NT2/D1 (cell line): ENCODE measurements around the gene FAM163B.

Experiments used
- SUZ12 ChIP-seq: IDR thresholded peaks from 2 replicates; pipeline ENCODE4 v1.6.1; 2011; ENCODE audit not compliant: insufficient read length, insufficient read depth; ENCODE audit errors: extremely low read depth
- YY1 ChIP-seq: IDR thresholded peaks from 2 replicates; pipeline ENCODE4 v1.6.1; 2011; ENCODE audit not compliant: insufficient read length, insufficient read depth
- ZNF274 ChIP-seq: IDR thresholded peaks from 2 replicates; pipeline ENCODE4 v1.6.1; 2011; ENCODE audit warnings: mild to moderate bottlenecking, low read depth, low read length

DNA sequence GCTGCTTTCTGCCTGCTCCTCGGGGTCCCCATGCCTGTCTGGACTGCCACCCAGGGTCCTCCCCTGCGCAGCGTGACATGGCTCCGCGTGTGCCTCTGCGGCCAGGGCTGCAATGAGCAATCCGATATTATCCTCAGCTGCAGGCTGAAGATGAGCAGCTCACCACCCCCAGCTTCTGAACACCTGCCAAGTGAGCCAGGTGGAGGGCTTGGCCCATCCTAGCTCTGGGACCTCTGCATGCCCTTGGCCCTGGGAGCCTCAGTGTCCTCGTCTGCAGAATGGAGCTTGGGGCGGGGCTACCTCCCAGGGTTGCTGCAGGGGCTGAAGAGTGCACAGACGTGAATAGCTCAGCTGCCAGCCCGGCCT lies 80.3 kb downstream of the FAM163B start:
- TF ChIP-seq ZNF274 (no peak), SUZ12 (no peak), YY1 (no peak)
